Sigmoid colon (tissue), 7 donors: ENCODE measurements around the gene MGMT. TPM values are rescaled to one million over a fixed set of nuclear protein-coding genes. Genes with fewer than 3 reads are reported as not detected.

Experiments used
- DNase-seq: peaks from one replicate; pipeline ENCODE4 v3.0.0-alpha.2; 2019
- H3K27ac ChIP-seq, 4 donors: fragments of 200-600 bp; sonication (generic); one replicate each; pipeline ENCODE4 v1.5.1; 2016 to 2019; ENCODE audit warnings: mild to moderate bottlenecking in 1 of 4
- H3K27me3 ChIP-seq, 3 donors: fragments of 200-600 bp; sonication (generic); one replicate each; pipeline ENCODE4 v1.5.1; 2019; ENCODE audit warnings: mild to moderate bottlenecking in 1 of 3
- H3K36me3 ChIP-seq, 4 donors: fragments of 200-600 bp; sonication (generic); one replicate each; pipeline ENCODE4 v1.5.1; 2016 to 2019
- H3K4me1 ChIP-seq, 4 donors: fragments of 200-600 bp; sonication (generic); one replicate each; pipeline ENCODE4 v1.5.1; 2017 to 2019
- H3K4me3 ChIP-seq, 4 donors: fragments of 200-600 bp; sonication (generic); one replicate each; pipeline ENCODE4 v1.5.1; 2017 to 2019; ENCODE audit warnings: mild to moderate bottlenecking in 2 of 4, moderate library complexity in 1 of 4
- H3K9me3 ChIP-seq, 4 donors: fragments of 200-600 bp in 3 of 4; sonication (generic) in 3 of 4; one replicate each; pipeline versions ENCODE4 v1.5.1 to v1.6.1; 2013 to 2019
- CTCF ChIP-seq, 4 experiments: fragments of 450-650 bp in 3 of 4; fragments of 200-600 bp in 1 of 4; IDR thresholded peaks; one replicate each; pipeline ENCODE4 v1.5.1; 2016 to 2019; ENCODE audit warnings: antibody characterized with exemption in 4 of 4, mild to moderate bottlenecking in 3 of 4, moderate library complexity in 2 of 4
- EP300 ChIP-seq, 4 donors: sonication (generic); formaldehyde crosslinking; IDR thresholded peaks; one replicate each; pipeline ENCODE4 v1.6.1; 2017; ENCODE audit warnings: antibody characterized with exemption in 4 of 4
- POLR2A ChIP-seq, 2 donors: fragments of 450-650 bp; IDR thresholded peaks; one replicate each; pipeline ENCODE4 v1.6.1; 2016; ENCODE audit warnings: antibody characterized with exemption in 2 of 2, mild to moderate bottlenecking in 2 of 2, moderate library complexity in 2 of 2
- POLR2AphosphoS5 ChIP-seq, 4 donors: sonication (generic); formaldehyde crosslinking; IDR thresholded peaks; one replicate each; pipeline ENCODE4 v1.6.1; 2017; ENCODE audit warnings: antibody characterized with exemption in 4 of 4
- WGBS, 2 donors: extraction: QIAGEN DNeasy Blood & Tissue Kit; methylation state at CpG; one replicate each; pipeline ENCODE4 v1.1.7; 2013; 5-methylcytosine and 5-hydroxymethylcytosine counted together
- intact Hi-C: fragments of 100-400 bp; cut with DNase I; formaldehyde crosslinking; loops from one replicate; pipeline ENCODE4 v1.15.1; 2023
- polyA plus RNA-seq, 3 donors: library from polyadenylated mRNA; stranded (reverse); fragments of 200-250 nt; gene quantifications; one replicate each; pipeline ENCODE4 v1.2.3, GENCODE V29; 2013
- total RNA-seq, 4 donors: library from RNA; depleted of rRNA; stranded (reverse); fragments of >200 nt; gene quantifications; one replicate each; pipeline ENCODE4 v1.1.0, GENCODE V29; 2016
- donor health status: healthy with polysubstance abuse.
- donor health status: Bipolar disorder and iron deficiency.
- donor health status: healthy.

The MGMT gene
- total and polyA plus RNA-seq, 7 donors: 7.2 to 40.3 (median 24.3) TPM

- no peak overlapping the region for H3K27ac ChIP-seq
- H3K4me1 ChIP-seq: no peaks in the 10 kb centered on the region
- intact Hi-C loops: no loop called here
- H3K9me3 ChIP-seq: no peaks in the 10 kb centered on the region
- no peak overlapping the region for H3K4me3 ChIP-seq
- TF ChIP-seq CTCF (IDR thresholded peaks at IDR 0.05): no peak
- TF ChIP-seq POLR2A (IDR thresholded peaks at IDR 0.05): no peak
- no peak for TF ChIP-seq EP300 (IDR thresholded peaks at IDR 0.05)
- no peak for TF ChIP-seq POLR2AphosphoS5 (IDR thresholded peaks at IDR 0.05)
- DNase-seq: no peak
- H3K36me3 ChIP-seq: no peaks in the 10 kb centered on the region
- 91 to 94% methylated on average over 13 of the region's 13 CpGs for WGBS, 2 donors
- H3K27me3 ChIP-seq: no peaks in the 10 kb centered on the region
Measured at GRCh38 chr10:129445436-129446182, 21.4 kb upstream of the MGMT start.

- TF ChIP-seq POLR2A (IDR thresholded peaks at IDR 0.05) (no peak), POLR2AphosphoS5 (IDR thresholded peaks at IDR 0.05) (no peak), CTCF (IDR thresholded peaks at IDR 0.05) (no peak), EP300 (IDR thresholded peaks at IDR 0.05) (no peak)
- Histone ChIP-seq H3K36me3 (no peaks in the 10 kb centered on the region), H3K4me3 (no peak overlapping the region), H3K27me3 (no peaks in the 10 kb centered on the region), H3K4me1 (no peaks in the 10 kb centered on the region), H3K27ac (no peak overlapping the region), H3K9me3 (no peaks in the 10 kb centered on the region)
- no peak for DNase-seq
- intact Hi-C loops: no loop called here
- 59 to 77% methylated on average over 4 of the region's 4 CpGs for WGBS, 2 donors
Measured at GRCh38 chr10:129446183-129446581, 20.9 kb upstream of the MGMT start.

DNA sequence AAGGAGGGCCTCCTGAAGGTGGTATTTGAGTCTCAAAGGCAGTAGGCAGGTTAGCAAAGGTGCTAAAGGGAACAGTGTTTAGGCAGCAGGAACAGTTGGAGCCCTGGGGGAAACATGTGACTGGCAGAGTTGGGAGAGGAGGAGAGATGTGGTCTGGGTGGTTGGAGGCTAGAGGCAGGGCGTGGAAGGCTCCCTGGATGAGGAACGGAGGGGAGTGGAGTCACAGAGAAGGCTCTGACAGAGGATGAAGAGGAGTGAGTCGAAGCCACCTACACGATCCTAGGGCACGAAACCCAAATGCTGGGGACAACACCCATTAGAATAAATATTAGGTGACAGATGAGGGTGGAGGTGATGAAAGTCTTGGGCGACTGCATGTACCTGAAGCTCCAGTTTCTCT is 19.6 kb upstream of the MGMT start:
- Histone ChIP-seq H3K9me3 (peaks cover 0 to 2% (median 0%) of the 10 kb centered on the region in 4 donors), H3K4me1 (no peaks in the 10 kb centered on the region), H3K4me3 (no peak overlapping the region), H3K36me3 (no peaks in the 10 kb centered on the region), H3K27me3 (no peaks in the 10 kb centered on the region), H3K27ac (no peak overlapping the region)
- DNase-seq: no peak
- 74 to 88% methylated on average over 6 of the region's 6 CpGs for WGBS, 2 donors
- intact Hi-C loops: no loop called here
- TF ChIP-seq POLR2AphosphoS5 (IDR thresholded peaks at IDR 0.05): no peak

GRCh38 chr10:129448086-129448485 is 19.0 kb upstream of the MGMT start:
- no peak overlapping the region for H3K27ac ChIP-seq
- H3K36me3 ChIP-seq: no peaks in the 10 kb centered on the region
- H3K4me3 ChIP-seq: no peak overlapping the region
- TF ChIP-seq CTCF (IDR thresholded peaks at IDR 0.05): no peak
- TF ChIP-seq POLR2A (IDR thresholded peaks at IDR 0.05): no peak
- no peak for TF ChIP-seq EP300 (IDR thresholded peaks at IDR 0.05)
- no peak for TF ChIP-seq POLR2AphosphoS5 (IDR thresholded peaks at IDR 0.05)
- WGBS, 2 donors: 73 to 84% methylated on average over 5 of the region's 5 CpGs
- intact Hi-C loops: no loop called here
- peaks cover 0 to 2% (median 0%) of the 10 kb centered on the region in 4 donors for H3K9me3 ChIP-seq
- no peaks in the 10 kb centered on the region for H3K27me3 ChIP-seq
- H3K4me1 ChIP-seq: no peaks in the 10 kb centered on the region
- DNase-seq: no peak

GRCh38 chr10:129448539-129448938 is 18.5 kb upstream of the MGMT start:
- Histone ChIP-seq H3K4me3 (no peak overlapping the region), H3K27ac (no peak overlapping the region), H3K36me3 (no peaks in the 10 kb centered on the region), H3K4me1 (no peaks in the 10 kb centered on the region), H3K9me3 (peaks cover 0 to 2% (median 0%) of the 10 kb centered on the region in 4 donors), H3K27me3 (no peaks in the 10 kb centered on the region)
- no peak for TF ChIP-seq POLR2A (IDR thresholded peaks at IDR 0.05)
- TF ChIP-seq CTCF (IDR thresholded peaks at IDR 0.05): no peak
- TF ChIP-seq EP300 (IDR thresholded peaks at IDR 0.05): no peak
- no peak for TF ChIP-seq POLR2AphosphoS5 (IDR thresholded peaks at IDR 0.05)
- 81 to 88% methylated on average over 5 of the region's 5 CpGs for WGBS, 2 donors
- intact Hi-C loops: no loop called here
- DNase-seq: no peak
